ENCODE data around the gene LRMDA.

Gene LRMDA

DNA sequence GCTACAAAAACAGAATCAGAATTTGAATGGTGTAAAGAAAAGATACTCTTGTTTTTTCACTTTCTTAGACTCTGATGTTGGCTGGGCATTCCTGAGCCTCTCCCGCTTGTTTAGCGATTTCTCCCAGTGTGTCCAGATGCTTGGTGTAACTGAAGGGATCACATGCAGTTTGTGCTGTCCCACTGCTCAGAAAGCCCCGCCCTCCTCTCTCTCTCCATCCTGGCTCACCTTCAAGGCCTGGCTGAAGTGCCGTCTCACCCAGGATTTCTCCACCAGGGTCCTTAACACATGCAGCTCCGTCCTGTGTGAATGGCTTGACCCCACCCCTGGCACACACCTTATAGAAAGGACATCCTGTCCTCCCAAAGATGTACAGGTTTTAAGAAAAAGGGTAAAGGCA, 437.1 kb downstream of the LRMDA start:
- no peak for DNase-seq (ENCODE audit: low read depth)
- H3K4me3 ChIP-seq (ENCODE audit: low read depth, low read length), result no peak overlapping the region
- TF ChIP-seq CTCF (IDR thresholded peaks at IDR 0.05; ENCODE audit: control insufficient read depth, extremely low read depth, insufficient read depth), result no peak

DNA sequence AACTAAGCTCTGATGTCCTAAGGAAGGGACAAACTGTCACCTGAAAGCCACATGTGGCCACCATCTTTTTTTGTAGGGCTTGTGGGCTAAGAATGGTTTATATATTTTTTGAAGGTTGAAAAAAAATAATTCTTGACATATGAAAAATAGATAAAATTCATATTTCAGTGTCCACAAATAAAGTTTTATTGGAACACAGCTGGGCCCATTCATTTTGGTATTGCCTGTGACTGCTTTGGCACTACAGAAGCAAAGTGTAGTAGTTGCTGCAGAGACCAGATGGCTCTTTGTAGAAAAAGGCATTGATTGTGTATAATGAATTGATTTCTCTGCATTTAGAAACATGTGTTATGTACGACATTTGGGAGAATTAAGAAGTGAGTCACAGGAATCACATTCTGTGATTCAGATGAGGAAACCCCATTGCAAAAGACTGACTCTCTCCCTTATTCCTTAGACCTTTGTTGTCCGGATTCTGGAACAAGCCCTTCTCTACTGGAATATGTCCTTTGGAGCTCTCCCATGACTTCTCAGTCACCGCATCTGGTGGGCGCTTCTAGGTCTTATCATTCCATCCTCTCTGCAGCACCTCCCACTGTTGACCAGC, 438.7 kb downstream of the LRMDA start:
- TF ChIP-seq CTCF (IDR thresholded peaks at IDR 0.05; ENCODE audit: control insufficient read depth, extremely low read depth, insufficient read depth), result no peak
- no peak for DNase-seq (ENCODE audit: low read depth)
- no peak overlapping the region for H3K4me3 ChIP-seq (ENCODE audit: low read depth, low read length)

GRCh38 chr10:75875740-75876139, 444.3 kb downstream of the LRMDA start:
- no peak for TF ChIP-seq CTCF (IDR thresholded peaks at IDR 0.05; ENCODE audit: control insufficient read depth, extremely low read depth, insufficient read depth)
- H3K4me3 ChIP-seq (ENCODE audit: low read depth, low read length), result no peak overlapping the region
- no peak for DNase-seq (ENCODE audit: low read depth)

DNA sequence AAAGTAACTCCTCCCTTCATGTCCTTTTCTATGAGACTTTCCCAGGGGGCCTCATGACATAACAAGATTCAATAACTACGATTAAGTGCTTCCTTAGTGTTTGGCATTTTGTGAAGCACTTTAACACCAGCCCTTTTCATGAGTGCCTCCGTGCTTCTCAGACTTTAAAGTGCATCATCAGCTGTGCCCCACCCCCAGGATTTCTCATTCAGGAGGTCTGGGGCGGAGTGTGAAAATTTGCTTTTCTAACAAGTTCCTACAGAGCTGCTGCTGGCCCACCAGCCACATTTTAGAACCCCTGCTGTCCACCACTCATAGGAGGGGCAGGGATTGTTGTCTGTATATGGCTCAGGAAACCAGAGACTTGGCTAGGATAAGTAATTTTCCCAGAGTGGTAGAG, 445.3 kb downstream of the LRMDA start:
- H3K4me3 ChIP-seq (ENCODE audit: low read depth, low read length), result no peak overlapping the region
- no peak for TF ChIP-seq CTCF (IDR thresholded peaks at IDR 0.05; ENCODE audit: control insufficient read depth, extremely low read depth, insufficient read depth)
- DNase-seq (ENCODE audit: low read depth), result no peak

DNA sequence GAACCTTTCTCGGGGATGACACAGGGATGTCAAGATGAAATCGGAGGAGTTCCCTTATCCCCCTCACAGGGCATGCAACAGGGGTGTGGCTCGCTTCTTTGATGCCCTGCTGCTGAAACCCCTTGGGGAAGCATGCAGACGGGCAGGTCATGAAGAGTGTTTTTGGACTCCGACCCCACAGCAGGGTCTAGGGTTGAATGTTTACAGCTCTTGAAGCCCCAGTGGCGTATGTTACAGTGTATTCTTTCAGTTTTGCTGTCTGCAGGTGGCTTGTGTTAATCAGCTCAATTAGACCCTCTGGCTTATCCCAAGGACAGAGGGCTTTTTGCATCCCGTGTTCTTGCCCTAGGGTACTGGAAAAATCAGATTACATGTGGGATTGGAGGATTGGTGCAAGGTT, 446.5 kb downstream of the LRMDA start:
- no peak overlapping the region for H3K4me3 ChIP-seq (ENCODE audit: low read depth, low read length)
- DNase-seq (ENCODE audit: low read depth), result no peak
- TF ChIP-seq CTCF (IDR thresholded peaks at IDR 0.05; ENCODE audit: control insufficient read depth, extremely low read depth, insufficient read depth), result no peak

DNA sequence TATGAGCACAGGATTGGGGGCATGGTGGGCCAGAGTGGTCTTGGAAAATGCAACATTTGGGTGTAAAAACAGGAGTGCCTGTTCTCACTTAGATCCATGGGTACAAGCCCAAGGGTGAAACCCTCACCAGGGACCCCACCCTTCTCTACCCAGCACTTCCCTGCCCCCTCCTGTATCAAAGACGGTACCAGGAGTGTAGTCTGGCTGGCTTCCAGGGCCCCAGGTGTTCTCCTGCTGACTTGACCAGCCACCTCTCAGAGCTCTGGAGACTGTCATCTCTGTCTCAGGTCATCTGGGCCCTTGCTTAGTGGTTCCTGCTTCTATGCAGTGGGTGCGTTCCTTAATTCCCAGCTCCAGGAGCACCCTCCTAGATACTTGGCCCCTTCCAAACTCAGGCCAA, 447.2 kb downstream of the LRMDA start:
- no peak overlapping the region for H3K4me3 ChIP-seq (ENCODE audit: low read depth, low read length)
- TF ChIP-seq CTCF (IDR thresholded peaks at IDR 0.05; ENCODE audit: control insufficient read depth, extremely low read depth, insufficient read depth), result no peak
- DNase-seq (ENCODE audit: low read depth), result no peak

DNA sequence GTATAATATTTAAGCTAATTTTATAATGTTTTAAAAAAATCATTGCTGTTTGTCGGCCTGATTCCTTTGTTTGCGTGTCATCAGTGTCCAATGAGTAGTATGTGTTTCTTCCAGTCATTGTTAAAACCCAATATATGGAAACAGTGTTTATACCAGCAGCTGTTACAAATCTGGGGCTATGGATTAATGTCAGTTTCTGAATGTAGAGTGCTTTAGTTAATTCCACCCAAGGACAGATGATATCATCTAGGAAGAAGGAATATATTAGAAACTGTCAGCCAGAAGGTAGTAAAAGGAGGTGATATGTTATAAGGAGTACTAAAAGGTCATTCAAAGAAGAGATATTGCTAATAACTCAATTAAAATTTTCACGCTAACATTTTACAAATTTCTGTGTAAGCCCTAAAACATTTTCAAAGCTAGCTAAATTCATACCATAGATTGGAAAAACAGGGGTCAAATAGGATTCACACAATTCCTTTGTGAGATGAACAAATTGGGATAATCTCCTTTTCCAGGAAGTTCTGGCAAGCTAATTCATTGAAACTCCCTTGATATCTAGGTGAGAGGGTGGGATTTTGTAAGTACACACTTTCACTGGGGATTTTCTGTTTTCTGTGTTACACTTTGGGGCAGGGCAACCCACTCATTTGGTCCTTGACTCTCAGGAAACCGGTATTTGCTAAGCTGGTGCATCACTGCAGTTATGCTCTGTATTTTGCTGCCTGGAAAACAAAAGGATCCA, 448.8 kb downstream of the LRMDA start:
- no peak for TF ChIP-seq CTCF (IDR thresholded peaks at IDR 0.05; ENCODE audit: control insufficient read depth, extremely low read depth, insufficient read depth)
- DNase-seq (ENCODE audit: low read depth), result no peak
- no peak overlapping the region for H3K4me3 ChIP-seq (ENCODE audit: low read depth, low read length)

Data from LNCaP clone FGC (cell line).